Stimulated activated naive CD4-positive, alpha-beta T cell treated with Interleukin-2 at 50 U/mL for 16 hours (primary cell): ENCODE results near the gene LRRC40.

Source experiments
- DNase-seq: peaks from one replicate; lab custom pipeline; 2025; lab: John Stamatoyannopoulos, UW

The LRRC40 gene

DNA sequence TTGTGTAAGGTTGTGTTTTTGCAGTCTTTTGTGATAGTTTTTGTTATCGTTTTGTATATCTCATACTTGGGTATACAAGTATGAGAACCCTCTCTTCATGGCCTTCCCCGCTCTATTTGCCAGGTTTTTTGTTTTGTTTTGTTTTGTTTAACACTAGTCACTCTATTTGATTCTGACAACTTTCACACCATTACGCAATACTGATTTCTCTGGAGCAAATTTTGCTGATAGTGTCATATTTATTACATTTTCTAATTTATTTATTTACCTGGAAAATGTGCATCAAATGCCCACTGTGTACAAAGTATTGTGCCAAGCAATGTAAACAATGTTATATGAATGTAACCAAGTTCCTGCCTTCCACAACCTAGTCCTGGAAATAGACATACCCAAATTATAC, 90.1 kb downstream of the LRRC40 start:
- DNase-seq: no peak

DNA sequence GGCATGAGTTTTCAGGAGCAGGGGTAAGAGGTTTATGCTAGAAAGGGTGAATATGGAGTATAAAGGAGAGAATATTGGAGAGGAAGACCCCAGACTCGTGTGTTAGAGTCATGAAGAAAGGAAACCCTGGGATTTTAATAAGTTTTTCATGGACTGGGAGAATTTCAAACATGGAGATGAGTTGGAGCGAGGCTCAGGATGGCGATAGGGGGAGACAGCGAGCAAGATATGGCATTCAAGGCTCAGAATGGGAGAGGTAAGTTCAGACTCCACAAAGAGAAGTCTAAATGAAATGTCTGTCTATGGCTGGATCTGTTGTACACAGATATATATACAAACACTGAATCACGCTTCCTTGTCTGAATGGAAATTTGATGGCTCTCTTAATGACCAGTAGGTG, 92.5 kb downstream of the LRRC40 start:
- DNase-seq: no peak

- DNase-seq: no peak
Measured at GRCh38 chr1:70109241-70109640, 96.1 kb downstream of the LRRC40 start.

DNA sequence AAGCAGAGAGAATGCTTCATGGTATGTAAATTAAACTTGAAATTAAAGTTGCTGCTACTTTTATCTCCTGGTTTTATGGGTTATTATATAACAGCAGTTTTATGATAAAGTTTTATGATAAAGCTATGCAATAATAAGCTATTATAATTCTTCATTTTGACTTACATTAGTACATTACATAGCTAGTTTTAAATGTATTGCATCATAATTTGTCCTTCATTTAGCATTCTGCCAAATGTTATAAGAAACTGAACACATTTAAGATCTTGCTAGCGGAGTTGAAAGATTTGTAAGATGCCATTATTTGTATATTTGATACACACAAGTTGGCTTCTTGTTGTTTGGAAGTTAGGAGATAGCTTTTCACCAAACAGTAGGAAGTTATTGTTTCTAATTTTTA, 101.6 kb downstream of the LRRC40 start:
- DNase-seq: no peak

GRCh38 chr1:70101774-70102173, 103.6 kb downstream of the LRRC40 start:
- DNase-seq: no peak

- no peak for DNase-seq
Measured at GRCh38 chr1:70101231-70101630, 104.1 kb downstream of the LRRC40 start.
